Upper lobe of left lung (tissue), 6 donors: ENCODE data around the gene OPCML. TPM values are rescaled to one million over a fixed set of nuclear protein-coding genes. Genes with fewer than 3 reads are reported as not detected.

ENCODE experiments used
- ATAC-seq, 2 donors: fragments of 200-7000 bp; cut with Tn5 transposase; one replicate each; pipeline ENCODE4 v1.9.1; 2022; ENCODE audit warnings: mild to moderate bottlenecking in 2 of 2, moderate library complexity in 2 of 2; ENCODE audit not compliant: low FRiP score in 2 of 2
- DNase-seq, 2 donors: peaks; one replicate each; pipeline ENCODE4 v3.0.0-alpha.2; 2019 to 2020
- H3K27ac ChIP-seq, 4 donors: fragments of 200-600 bp; sonication (generic); one replicate each; pipeline ENCODE4 v1.5.1; 2016 to 2019
- H3K27me3 ChIP-seq, 4 donors: fragments of 200-600 bp; sonication (generic); one replicate each; pipeline ENCODE4 v1.5.1; 2017 to 2019
- H3K36me3 ChIP-seq, 4 donors: fragments of 200-600 bp; sonication (generic); one replicate each; pipeline ENCODE4 v1.5.1; 2016 to 2019
- H3K4me1 ChIP-seq, 4 donors: fragments of 200-600 bp; sonication (generic); one replicate each; pipeline ENCODE4 v1.5.1; 2018 to 2019
- H3K4me3 ChIP-seq, 4 donors: fragments of 200-600 bp; sonication (generic); one replicate each; pipeline ENCODE4 v1.5.1; 2017 to 2019; ENCODE audit warnings: mild to moderate bottlenecking in 2 of 4, moderate library complexity in 1 of 4
- H3K9me3 ChIP-seq, 4 donors: fragments of 200-600 bp; sonication (generic); one replicate each; pipeline ENCODE4 v1.5.1; 2018 to 2019
- CTCF ChIP-seq, 6 experiments: fragments of 450-650 bp in 4 of 6; fragments of 200-600 bp in 2 of 6; sonication (generic) in 2 of 6; IDR thresholded peaks; one replicate each; pipeline ENCODE4 v1.5.1; 2016 to 2019; ENCODE audit warnings: antibody characterized with exemption in 6 of 6
- EP300 ChIP-seq, 4 donors: sonication (generic); formaldehyde crosslinking; IDR thresholded peaks; one replicate each; pipeline ENCODE4 v1.5.1; 2017; ENCODE audit warnings: antibody characterized with exemption in 4 of 4, control low read depth in 2 of 4
- POLR2A ChIP-seq, 4 donors: fragments of 450-650 bp; IDR thresholded peaks; one replicate each; pipeline ENCODE4 v1.5.1; 2016 to 2017; ENCODE audit warnings: antibody characterized with exemption in 4 of 4, mild to moderate bottlenecking in 2 of 4
- POLR2AphosphoS5 ChIP-seq, 2 donors: sonication (generic); formaldehyde crosslinking; IDR thresholded peaks; one replicate each; pipeline ENCODE4 v1.5.1; 2017; ENCODE audit warnings: antibody characterized with exemption in 2 of 2
- WGBS, 2 donors: methylation state at CpG; one replicate each; pipeline ENCODE4 v1.1.5; 2017 to 2018; 5-methylcytosine and 5-hydroxymethylcytosine counted together
- total RNA-seq, 6 donors: library from RNA; depleted of rRNA in 4 of 6; stranded (reverse); fragments of >200 nt in 4 of 6; gene quantifications; one replicate each; pipeline versions ENCODE4 v1.1.0 to v1.2.1, GENCODE V29; 2016 to 2021
- donor health status: DM: no; HTN: no; CAD: no; lungs with moderate emphysema.
- donor health status: DM: no; HTN: yes; CAD: no; lungs with severe emphysema.

Gene OPCML
- total RNA-seq, 6 donors from 2014 or later, result 0.10 TPM; not detected in 5

GRCh38 chr11:132839236-132839945 lies 692.9 kb downstream of the OPCML start:
- Histone ChIP-seq H3K36me3 (no peaks in the 10 kb centered on the region), H3K4me1 (no peaks in the 10 kb centered on the region), H3K9me3 (no peaks in the 10 kb centered on the region), H3K27me3 (no peaks in the 10 kb centered on the region), H3K4me3 (no peak overlapping the region), H3K27ac (no peak overlapping the region)
- ATAC-seq, result no peak
- WGBS, 2 donors, result 83 to 84% methylated on average over 18 of the region's 18 CpGs
- no peak for TF ChIP-seq EP300 (IDR thresholded peaks at IDR 0.05)
- no peak for TF ChIP-seq POLR2AphosphoS5 (IDR thresholded peaks at IDR 0.05)
- no peak for TF ChIP-seq CTCF (IDR thresholded peaks at IDR 0.05)
- TF ChIP-seq POLR2A (IDR thresholded peaks at IDR 0.05), result no peak
- DNase-seq, result no peak

GRCh38 chr11:132838627-132839026 lies 693.7 kb downstream of the OPCML start:
- no peaks in the 10 kb centered on the region for H3K4me1 ChIP-seq
- no peak overlapping the region for H3K4me3 ChIP-seq
- H3K27ac ChIP-seq, result no peak overlapping the region
- ATAC-seq, result no peak
- DNase-seq, result no peak
- no peaks in the 10 kb centered on the region for H3K9me3 ChIP-seq
- TF ChIP-seq POLR2A (IDR thresholded peaks at IDR 0.05), result no peak
- no peak for TF ChIP-seq EP300 (IDR thresholded peaks at IDR 0.05)
- TF ChIP-seq CTCF (IDR thresholded peaks at IDR 0.05), result no peak
- no peak for TF ChIP-seq POLR2AphosphoS5 (IDR thresholded peaks at IDR 0.05)
- WGBS, 2 donors, result 62 to 68% methylated on average over 7 of the region's 7 CpGs
- H3K36me3 ChIP-seq, result no peaks in the 10 kb centered on the region
- H3K27me3 ChIP-seq, result no peaks in the 10 kb centered on the region

- Histone ChIP-seq H3K36me3 (no peaks in the 10 kb centered on the region), H3K27me3 (no peaks in the 10 kb centered on the region), H3K27ac (no peak overlapping the region), H3K4me3 (no peak overlapping the region), H3K9me3 (no peaks in the 10 kb centered on the region), H3K4me1 (no peaks in the 10 kb centered on the region)
- TF ChIP-seq POLR2AphosphoS5 (IDR thresholded peaks at IDR 0.05) (no peak), CTCF (IDR thresholded peaks at IDR 0.05) (no peak), POLR2A (IDR thresholded peaks at IDR 0.05) (no peak), EP300 (IDR thresholded peaks at IDR 0.05) (no peak)
- WGBS, 2 donors, result 58 to 77% methylated on average over 2 of the region's 2 CpGs
- DNase-seq, result no peak
- no peak for ATAC-seq
These were observed 701.0 kb downstream of the OPCML start for GRCh38 chr11:132831272-132831671.

- no peak for TF ChIP-seq POLR2A (IDR thresholded peaks at IDR 0.05)
- no peak for TF ChIP-seq CTCF (IDR thresholded peaks at IDR 0.05)
- TF ChIP-seq POLR2AphosphoS5 (IDR thresholded peaks at IDR 0.05), result no peak
- TF ChIP-seq EP300 (IDR thresholded peaks at IDR 0.05), result no peak
- DNase-seq (no peak), ATAC-seq (no peak)
- Histone ChIP-seq H3K4me3 (no peak overlapping the region), H3K27ac (no peak overlapping the region), H3K36me3 (no peaks in the 10 kb centered on the region), H3K9me3 (no peaks in the 10 kb centered on the region), H3K4me1 (no peaks in the 10 kb centered on the region), H3K27me3 (no peaks in the 10 kb centered on the region)
- 35 to 58% methylated on average over 1 of the region's 1 CpG for WGBS, 2 donors
These were observed 707.7 kb downstream of the OPCML start for GRCh38 chr11:132824642-132825041.

GRCh38 chr11:132822276-132822675 lies 710.0 kb downstream of the OPCML start:
- Histone ChIP-seq H3K27ac (no peak overlapping the region), H3K27me3 (no peaks in the 10 kb centered on the region), H3K36me3 (no peaks in the 10 kb centered on the region), H3K4me1 (no peaks in the 10 kb centered on the region), H3K9me3 (no peaks in the 10 kb centered on the region), H3K4me3 (no peak overlapping the region)
- ATAC-seq, result no peak
- TF ChIP-seq EP300 (IDR thresholded peaks at IDR 0.05) (no peak), POLR2A (IDR thresholded peaks at IDR 0.05) (no peak), POLR2AphosphoS5 (IDR thresholded peaks at IDR 0.05) (no peak), CTCF (IDR thresholded peaks at IDR 0.05) (no peak)
- no peak for DNase-seq
- 96 to 98% methylated on average over 5 of the region's 5 CpGs for WGBS, 2 donors
